HG02642 (cell line): Measurements from ENCODE around the gene SIM2.

Experiments
- ATAC-seq: cut with Tn5 transposase; IDR thresholded peaks from one replicate; pipeline ENCODE4 v1.9.1; 2021; ENCODE audit warnings: mild to moderate bottlenecking; ENCODE audit not compliant: unreplicated experiment, poor library complexity

Gene SIM2

DNA sequence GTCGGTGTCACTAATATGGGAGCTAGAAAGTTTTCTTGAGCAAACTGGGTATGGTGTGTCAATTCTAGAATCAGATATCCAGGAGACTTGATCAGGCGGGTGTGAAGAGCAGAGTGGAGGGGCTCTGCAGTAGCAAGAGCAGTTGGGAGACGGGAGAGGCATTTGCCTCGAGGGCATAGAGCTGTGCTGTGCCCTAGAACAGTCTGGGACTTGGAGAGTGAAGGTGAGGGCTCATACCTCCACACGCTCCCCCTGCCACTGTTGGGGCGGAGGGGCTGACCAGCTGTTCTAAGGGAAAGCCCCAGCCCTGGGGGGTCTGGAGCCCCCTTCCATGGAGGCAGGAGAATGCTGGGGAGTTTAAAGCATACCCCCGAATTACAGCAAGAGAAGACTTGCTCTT is 33.8 kb downstream of the SIM2 start:
- ATAC-seq, result no peak

DNA sequence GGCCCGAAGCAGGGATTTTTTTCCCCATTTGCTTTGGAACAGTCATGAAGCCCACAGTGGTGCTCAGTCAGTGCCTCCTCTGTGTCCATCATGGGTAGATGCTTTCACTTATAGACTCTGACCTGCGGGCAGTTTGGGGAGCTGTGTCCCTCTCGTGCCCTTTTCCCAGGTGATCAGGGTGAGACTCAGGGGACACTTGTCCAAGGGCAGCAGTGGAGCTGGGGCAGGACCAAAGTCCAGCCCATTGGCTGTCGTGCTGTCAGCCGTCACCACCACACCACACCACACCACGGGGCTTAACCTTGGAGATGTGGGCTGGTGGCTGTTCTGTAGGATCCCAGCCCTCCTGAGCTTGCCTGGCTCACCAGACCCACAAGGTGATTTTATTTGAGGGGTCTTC is 34.9 kb downstream of the SIM2 start:
- ATAC-seq, result no peak

DNA sequence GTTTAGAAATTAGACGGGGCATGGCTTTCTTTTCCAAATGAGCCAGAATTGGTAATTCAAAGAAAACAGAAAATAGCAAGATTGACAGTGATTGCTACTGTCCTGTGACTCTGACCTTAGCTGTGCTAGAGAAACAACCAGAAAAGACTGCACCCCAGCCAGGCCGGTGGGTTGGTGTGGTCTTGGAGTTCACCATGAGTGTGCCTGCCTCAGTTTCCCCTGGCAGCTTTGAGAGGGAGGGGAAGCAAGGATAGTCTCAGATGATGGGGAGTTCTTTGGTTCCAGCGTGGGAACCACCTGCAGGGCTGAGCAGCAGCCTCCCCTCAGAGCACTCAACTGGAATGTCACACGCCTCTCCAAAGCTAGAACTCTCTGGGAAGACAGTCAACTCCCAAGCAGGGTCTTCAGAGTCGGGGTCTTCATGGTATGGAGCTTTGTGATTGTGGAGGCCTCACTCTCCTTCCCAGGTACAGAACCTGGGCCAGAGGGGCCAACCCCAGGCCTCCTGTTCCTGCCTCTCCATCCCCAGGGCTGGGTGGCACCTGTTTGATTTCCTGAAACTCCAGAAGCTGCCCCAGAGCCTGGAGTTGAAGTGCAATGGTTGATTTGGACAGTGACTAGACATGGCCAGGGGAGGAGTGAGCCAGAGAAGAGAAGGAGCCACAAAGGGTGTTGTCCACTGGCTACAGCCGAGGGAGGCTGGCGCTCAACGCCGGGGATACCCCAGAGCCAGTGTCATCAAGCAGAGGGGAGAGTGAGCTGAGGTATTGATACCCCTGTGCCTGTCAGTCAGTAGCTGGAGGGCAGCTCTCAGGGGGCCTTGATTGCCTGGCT is 35.7 kb downstream of the SIM2 start:
- ATAC-seq, result no peak

DNA sequence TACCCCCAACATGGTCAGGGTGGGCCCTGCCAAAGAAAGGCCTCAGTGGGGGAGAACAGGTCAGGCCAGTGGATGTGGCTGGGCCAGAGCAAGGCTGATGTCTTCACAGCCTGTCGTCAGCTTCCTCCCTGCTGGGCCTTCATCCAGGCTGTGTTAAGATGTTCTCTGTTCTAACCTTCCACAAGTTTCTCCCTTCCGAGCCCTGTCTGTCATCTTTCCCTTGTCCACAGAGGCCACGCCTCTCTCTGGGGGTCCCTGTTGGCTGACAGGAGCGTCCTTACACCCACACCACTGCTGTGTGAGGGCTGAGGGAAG is 36.2 kb downstream of the SIM2 start:
- no peak for ATAC-seq

DNA sequence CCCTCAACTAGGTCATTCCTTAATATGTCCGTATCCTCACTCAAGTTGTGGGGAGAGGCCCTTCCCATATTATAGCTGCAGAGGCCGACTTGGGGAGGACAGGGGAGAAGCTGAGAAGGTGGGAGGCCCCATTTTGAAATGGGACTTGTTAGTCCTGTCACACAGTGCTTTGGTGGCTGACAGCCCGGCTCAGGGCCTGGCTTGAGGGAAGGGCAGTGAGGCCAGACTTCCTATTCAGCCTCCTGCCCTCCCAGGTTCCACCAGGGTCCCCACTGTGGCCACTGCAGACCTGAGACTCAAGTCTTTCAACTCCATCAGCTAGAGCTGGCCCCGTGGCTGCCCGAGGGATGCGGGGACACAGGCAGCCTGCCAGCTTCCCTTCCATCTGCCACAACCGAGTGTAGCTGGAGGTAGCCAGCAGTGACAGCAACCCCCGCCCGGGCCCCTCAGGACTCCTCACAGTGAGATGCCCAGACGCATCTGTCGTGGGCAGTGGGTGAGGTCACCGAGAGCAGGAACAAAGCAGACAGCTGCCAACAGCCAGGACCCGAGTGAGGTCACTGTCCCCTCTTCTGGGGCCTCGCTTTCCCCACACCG is 36.9 kb downstream of the SIM2 start:
- ATAC-seq, result no peak

DNA sequence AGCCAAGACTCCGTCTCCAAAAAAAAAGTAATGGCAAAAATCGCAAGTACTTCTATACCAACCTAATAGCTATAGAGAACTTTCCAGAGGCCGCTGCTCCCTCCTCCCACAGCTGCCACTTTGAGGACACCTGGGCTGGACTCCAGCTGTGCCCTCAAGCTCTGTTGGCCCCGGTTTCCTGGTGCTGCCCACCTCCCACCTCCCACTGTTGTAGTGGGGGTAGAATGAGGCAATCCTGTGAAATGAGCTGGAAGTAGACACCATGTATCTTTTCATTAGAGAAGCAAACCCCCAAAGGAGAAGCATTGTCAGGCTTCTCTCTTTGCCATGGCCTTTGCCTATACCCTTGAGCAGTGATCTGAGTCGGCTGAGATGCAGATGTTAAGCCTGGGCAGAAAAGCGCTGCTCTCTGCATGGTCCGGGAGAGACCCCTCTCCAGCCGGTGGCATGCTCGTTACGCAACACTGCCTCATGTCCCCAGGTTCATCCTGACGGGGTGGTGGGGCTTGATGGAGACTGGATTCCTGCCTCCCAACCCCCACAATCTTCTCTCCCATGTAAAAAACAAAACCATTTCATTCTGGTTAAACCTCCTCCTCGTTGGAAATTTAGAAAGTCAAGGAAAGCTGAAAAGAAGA is 39.7 kb downstream of the SIM2 start:
- no peak for ATAC-seq

DNA sequence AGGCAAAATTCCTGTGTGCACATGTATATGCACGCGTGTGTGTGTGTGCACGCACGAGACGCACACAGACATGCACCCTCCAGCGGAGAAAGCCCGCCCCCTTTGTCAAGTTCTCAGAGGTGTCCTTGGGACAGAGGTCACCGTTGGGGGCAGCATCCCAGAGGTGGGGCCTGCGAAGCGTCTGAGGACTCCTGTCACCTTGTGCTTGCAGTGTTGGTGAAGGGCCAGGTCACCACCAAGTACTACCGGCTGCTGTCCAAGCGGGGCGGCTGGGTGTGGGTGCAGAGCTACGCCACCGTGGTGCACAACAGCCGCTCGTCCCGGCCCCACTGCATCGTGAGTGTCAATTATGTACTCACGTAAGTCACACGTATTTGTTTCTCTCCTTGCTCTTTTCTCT is 42.6 kb downstream of the SIM2 start:
- no peak for ATAC-seq

DNA sequence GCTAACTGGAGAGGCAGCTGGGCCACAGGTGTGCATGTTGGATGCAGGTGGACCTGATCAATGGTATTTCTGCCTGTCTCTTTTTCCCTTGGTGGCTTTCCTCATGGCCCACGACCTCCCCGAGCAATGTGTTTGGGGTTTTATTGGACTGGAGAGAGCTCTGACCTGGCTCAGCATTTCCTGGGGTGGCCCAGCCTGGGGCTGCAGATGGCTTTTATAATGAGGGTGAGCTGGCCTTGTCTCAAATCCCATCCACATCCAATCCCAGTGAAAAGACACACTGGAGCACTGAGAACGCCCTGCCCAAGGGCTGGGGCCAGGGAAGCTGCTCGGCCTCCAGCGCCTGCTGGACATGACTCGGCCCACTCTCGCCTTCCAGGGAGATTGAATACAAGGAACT is 44.1 kb downstream of the SIM2 start:
- no peak for ATAC-seq

DNA sequence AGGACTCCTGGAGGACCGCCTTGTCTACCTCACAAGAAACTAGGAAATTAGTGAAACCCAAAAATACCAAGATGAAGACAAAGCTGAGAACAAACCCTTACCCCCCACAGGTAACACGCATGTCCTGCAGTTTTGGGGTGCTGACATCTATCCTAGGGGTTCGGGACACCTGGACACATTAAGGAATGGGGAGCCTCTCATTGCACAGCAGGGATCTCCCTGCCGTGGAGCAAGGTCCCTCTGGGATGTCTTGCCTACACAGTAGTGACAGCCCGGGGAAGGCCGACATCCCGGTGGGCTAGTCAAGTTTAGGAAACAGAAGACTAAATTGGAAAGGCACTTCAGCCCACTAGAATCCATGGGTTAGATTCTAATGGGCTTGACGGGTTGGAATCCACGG is 44.5 kb downstream of the SIM2 start:
- no peak for ATAC-seq

DNA sequence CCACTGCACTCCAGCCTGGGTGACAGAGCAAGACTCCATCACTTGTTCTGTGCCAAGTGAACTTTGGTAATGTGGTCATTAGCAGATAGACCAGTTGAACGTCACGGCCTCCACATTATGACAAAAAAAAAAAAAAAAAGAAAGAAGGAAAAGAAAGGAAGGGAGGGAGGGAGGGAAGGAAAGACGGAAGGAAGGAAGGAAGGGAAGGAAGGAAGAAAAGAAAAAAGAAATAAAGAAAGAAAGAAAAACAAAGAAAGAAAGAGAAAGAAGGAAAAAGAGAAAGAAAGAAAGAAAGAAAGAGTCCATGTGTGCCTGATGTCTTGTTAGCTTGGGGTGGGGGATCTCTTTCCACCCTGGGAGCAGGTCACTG is 45.3 kb downstream of the SIM2 start:
- ATAC-seq, result no peak

DNA sequence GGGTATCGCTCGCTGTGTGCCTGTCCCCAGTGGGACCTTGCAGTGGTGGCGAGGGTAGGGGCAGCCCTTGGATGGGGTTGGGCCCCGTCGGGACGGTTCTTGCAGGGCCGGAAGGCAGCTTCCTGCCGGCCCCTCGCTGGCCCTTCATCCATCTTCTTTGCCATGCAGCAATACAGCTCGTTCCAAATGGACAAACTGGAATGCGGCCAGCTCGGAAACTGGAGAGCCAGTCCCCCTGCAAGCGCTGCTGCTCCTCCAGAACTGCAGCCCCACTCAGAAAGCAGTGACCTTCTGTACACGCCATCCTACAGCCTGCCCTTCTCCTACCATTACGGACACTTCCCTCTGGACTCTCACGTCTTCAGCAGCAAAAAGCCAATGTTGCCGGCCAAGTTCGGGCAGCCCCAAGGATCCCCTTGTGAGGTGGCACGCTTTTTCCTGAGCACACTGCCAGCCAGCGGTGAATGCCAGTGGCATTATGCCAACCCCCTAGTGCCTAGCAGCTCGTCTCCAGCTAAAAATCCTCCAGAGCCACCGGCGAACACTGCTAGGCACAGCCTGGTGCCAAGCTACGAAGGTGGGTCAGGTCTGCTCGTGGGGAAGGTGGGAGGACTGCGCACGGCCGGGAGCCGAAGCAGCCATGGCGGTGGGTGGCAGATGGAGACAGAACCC is 45.8 kb downstream of the SIM2 start:
- no peak for ATAC-seq

DNA sequence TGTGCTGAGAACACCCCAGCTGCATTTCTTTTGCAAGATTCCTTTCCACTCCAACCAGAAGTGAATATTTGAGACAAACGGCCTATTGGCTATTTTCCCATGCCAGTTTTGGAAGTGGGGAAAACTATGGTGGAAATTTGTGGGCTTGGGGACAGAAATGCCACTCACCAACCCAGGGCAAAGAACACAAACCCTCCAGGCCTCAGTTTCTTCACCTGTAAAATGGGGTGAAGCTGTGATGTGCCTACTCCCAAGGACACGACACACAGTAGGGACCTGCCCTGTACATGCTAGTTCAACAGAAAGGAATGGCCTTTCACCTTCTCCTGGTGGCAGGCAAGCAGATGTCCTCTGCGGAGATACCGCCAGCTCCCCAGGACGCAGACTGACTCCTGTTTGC is 46.5 kb downstream of the SIM2 start:
- no peak for ATAC-seq

DNA sequence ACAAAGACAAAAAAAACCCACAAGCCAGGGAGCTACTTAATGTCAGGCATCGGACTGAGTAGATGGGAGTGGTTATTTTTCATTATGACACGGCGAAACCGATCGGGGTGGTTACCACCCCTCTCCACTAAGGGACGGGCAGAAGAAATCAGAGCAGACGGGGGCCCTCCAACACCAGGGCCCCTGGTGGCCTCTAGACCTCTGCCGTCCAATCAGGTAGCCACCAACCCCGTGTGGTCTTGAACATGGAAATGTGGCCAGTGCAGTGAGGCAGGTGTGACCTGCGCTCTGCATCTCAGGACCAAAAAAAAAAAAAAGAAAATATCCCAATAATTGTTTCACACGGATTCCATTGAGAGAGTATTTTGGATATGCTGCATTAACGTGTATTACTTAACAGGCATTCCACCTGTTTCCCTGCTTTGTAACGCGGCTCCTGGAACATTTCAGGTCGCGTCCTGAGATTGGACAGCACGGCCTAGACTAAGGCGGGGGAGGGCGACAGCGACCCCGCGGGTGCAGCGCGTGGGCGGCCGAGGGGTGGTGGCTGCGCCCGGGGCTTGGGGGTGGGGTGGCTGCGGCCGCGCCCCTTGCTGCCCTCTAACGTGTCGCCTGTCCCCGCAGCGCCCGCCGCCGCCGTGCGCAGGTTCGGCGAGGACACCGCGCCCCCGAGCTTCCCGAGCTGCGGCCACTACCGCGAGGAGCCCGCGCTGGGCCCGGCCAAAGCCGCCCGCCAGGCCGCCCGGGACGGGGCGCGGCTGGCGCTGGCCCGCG is 48.3 kb downstream of the SIM2 start:
- ATAC-seq, result no peak

DNA sequence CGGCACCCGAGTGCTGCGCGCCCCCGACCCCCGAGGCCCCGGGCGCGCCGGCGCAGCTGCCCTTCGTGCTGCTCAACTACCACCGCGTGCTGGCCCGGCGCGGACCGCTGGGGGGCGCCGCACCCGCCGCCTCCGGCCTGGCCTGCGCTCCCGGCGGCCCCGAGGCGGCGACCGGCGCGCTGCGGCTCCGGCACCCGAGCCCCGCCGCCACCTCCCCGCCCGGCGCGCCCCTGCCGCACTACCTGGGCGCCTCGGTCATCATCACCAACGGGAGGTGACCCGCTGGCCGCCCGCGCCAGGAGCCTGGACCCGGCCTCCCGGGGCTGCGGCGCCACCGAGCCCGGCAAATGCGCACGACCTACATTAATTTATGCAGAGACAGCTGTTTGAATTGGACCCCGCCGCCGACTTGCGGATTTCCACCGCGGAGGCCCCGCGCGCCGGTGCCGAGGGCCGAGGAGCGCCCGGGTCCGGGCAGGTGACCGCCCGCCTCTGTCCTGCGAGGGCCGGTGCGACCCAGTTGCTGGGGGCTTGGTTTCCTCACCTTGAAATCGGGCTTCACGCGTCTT is 49.0 kb downstream of the SIM2 start:
- no peak for ATAC-seq

DNA sequence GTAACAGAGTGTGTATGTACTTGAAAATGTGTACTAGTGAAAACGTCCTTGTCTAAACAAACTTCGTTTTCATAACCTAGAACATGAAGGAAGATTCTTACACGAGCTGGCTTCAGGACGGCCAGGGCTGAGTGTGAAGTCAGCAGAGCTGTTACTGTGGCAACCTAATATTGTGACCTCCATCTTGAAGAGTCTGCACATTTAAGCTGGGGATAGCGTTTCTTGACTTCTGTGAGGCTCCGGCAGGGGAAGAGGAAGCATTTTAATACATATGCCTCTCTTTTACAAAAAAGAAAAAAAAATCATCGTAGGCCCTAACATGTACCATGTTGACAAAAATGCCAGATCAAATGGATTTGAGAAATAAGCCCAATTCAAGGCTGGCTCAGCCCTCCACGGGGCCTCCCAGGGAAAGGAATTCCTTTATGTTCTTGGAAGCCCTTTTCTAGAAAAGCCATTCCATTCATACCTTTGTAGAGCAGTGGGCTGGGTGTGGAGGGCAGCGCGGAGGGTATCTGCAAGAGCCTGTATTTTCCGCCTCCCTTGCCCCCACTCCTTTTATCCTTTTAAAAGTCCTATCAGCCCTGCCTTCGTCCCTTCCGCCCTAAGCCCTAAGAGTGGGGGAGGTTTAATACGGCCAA is 51.1 kb downstream of the SIM2 start:
- ATAC-seq, result no peak

DNA sequence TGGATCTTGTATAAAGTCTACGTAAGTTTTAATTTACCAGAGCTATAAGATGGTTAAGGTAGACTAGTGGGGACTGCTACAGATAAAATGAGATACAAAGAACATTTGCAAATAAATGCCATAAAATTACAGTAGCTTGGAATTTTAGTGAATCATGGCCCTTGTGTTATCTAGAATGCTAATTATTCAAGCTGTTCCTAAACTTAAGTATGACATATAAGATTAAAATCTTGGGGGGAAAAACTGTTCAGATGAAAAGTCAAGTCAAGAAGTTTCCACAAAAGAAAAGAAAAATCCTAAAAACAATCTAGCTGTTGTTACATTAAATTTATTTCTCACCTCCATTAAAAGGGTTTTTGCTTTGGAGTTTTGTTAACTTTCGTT is 51.7 kb downstream of the SIM2 start:
- ATAC-seq, result no peak

DNA sequence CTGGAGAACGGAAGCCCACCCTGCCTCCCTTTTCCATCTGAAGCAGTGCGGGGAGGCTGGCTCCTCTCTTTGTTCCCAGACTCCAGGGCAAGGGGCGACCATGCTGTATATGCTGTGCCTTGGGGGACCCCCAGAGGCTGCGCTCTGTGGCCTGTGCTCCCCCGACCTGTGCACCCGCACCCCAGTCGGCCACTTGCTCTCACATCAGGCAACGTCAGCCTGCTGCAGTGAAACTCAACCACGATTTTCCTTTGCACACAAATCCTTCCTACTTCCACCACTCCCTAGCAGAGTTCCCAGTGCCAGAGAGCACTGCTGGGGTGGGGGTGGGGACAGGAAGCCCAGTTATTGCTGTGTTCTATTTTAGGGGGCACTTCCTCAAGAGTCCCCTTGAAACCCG is 52.5 kb downstream of the SIM2 start:
- no peak for ATAC-seq

DNA sequence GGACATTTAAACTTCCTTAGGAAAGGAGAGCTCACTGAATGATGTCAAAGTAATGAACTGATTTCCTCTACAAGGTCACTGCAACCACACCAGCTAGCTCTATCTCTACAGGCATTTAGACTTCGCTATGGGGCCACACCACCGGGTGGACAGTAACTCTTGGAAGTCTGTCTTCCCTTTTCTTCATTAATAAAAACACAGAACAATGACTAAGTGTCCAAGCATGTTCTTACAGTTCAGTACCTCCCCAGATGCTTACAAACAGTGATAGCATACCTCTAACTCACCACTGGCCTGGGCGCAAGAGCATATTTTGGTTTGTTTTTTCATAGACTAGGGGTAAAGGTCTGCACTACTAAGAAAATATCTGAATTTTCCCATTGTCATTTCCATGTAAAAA is 54.6 kb downstream of the SIM2 start:
- no peak for ATAC-seq

DNA sequence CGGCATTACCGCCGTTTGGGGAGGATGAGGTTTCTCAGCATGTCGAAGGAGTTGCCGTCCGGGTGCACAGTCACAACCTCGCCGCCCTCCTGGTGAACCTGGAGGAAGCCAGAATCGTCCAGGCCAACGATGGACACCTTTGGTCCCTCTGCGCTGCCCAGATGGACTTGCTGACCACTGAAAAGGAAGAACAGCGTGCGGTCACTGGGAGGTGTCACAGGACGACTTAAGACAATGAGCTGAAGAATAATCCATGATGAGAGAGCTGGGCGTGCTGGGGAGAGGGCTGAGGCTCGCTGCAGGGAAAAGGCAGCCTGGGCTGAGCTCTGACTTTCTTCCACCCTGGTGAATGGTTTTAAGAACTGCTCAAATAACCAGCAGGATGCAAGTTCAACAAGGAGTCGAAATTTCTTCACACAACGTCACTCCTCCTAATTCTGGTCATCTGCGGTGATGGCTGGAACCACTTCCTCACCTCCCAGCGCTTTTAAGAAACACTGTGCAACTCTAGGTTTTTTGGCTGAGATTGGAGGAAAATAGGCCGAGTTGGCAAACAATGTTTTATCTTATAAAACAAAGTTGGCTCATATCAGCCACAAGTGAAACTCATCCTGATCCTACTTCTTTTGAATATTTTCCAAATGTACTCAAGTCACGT is 55.5 kb downstream of the SIM2 start:
- no peak for ATAC-seq
